ENCODE results near the gene PARP11.
A peak's percentile ranks its signal among the peaks of the same experiment; 100 is the strongest.
"Not testable (repeated sequence)": the region's sequence is repeated elsewhere in the genome, so short reads cannot be mapped to it uniquely, and the experiment has no call there.

The PARP11 gene

GRCh38 chr12:3882896-3883564 lies 9.8 kb upstream of the PARP11 start:
- peak in 1 of 5 experiments; percentile 80 for DNase-seq

- DNase-seq = no peak
Observed at GRCh38 chr12:3882406-3882805, 9.2 kb upstream of the PARP11 start.

GRCh38 chr12:3881281-3881950 lies 8.2 kb upstream of the PARP11 start:
- DNase-seq = no peak

GRCh38 chr12:3879846-3880245 lies 6.6 kb upstream of the PARP11 start:
- DNase-seq = no peak

- peak in 1 of 5 experiments; percentile 57 for DNase-seq
Observed at GRCh38 chr12:3871356-3871755, 1.8 kb downstream of the PARP11 start.

- DNase-seq = peak in 1 of 5 experiments; percentile 87
Observed at GRCh38 chr12:3869865-3870264, 3.3 kb downstream of the PARP11 start.

- no peak for DNase-seq
Observed at GRCh38 chr12:3869433-3869832, 3.8 kb downstream of the PARP11 start.

GRCh38 chr12:3863756-3864155 lies 9.4 kb downstream of the PARP11 start:
- no peak for DNase-seq

- DNase-seq = no peak
Observed at GRCh38 chr12:3842517-3842916, 30.7 kb downstream of the PARP11 start.

GRCh38 chr12:3841783-3842182 lies 31.4 kb downstream of the PARP11 start:
- DNase-seq = no peak

- not testable (repeated sequence) for DNase-seq
Observed at GRCh38 chr12:3840833-3841232, 32.4 kb downstream of the PARP11 start.

- not testable (repeated sequence) for DNase-seq
Observed at GRCh38 chr12:3839745-3840144, 33.5 kb downstream of the PARP11 start.

GRCh38 chr12:3838701-3839548 lies 34.3 kb downstream of the PARP11 start:
- not testable (repeated sequence) for DNase-seq

GRCh38 chr12:3838076-3838475 lies 35.1 kb downstream of the PARP11 start:
- no peak for DNase-seq

GRCh38 chr12:3837049-3837448 lies 36.1 kb downstream of the PARP11 start:
- DNase-seq = no peak

GRCh38 chr12:3836641-3837040 lies 36.6 kb downstream of the PARP11 start:
- DNase-seq = no peak

- DNase-seq = no peak
Observed at GRCh38 chr12:3835914-3836313, 37.3 kb downstream of the PARP11 start.

GRCh38 chr12:3834774-3835173 lies 38.4 kb downstream of the PARP11 start:
- no peak for DNase-seq

- DNase-seq = no peak
Observed at GRCh38 chr12:3833670-3834310, 39.4 kb downstream of the PARP11 start.

- DNase-seq = no peak
Observed at GRCh38 chr12:3832738-3833137, 40.5 kb downstream of the PARP11 start.

GRCh38 chr12:3828888-3829287 lies 44.3 kb downstream of the PARP11 start:
- no peak for DNase-seq

GRCh38 chr12:3827301-3828000 lies 45.7 kb downstream of the PARP11 start:
- no peak for DNase-seq
